Keratinocyte (primary cell): Measurements from ENCODE around the gene MTMR2. TPM values are rescaled to one million over a fixed set of nuclear protein-coding genes. Genes with fewer than 3 reads are reported as not detected.

ENCODE experiments used
- DNase-seq: peaks from one replicate; pipeline ENCODE4 v3.0.0-alpha.2; 2011; ENCODE audit warnings: low read depth, missing footprints, low spot score
- FAIRE-seq: peaks from 2 replicates; lab custom pipeline; 2011; peaks lifted over from hg19 to GRCh38; lab: Jason Lieb, UNC
- H2AFZ ChIP-seq: 2 replicates; pipeline ENCODE4 v1.6.0; 2012; ENCODE audit warnings: low read length, control low read depth, inconsistent platforms; ENCODE audit not compliant: control insufficient read depth
- H3K27ac ChIP-seq: 2 replicates; pipeline ENCODE4 v1.5.1; 2011; ENCODE audit warnings: low read length; ENCODE audit not compliant: control insufficient read depth, insufficient read depth
- H3K27me3 ChIP-seq: 3 replicates; pipeline ENCODE4 v1.6.0; 2011; ENCODE audit warnings: low read length; ENCODE audit not compliant: control insufficient read depth, insufficient read depth; ENCODE audit errors: extremely low read depth
- H3K36me3 ChIP-seq, 2 experiments: 2 replicates in 1 of 2; 3 replicates in 1 of 2; pipeline ENCODE4 v1.5.1; 2011; ENCODE audit warnings: low read length in 2 of 2, mild to moderate bottlenecking in 1 of 2; ENCODE audit not compliant: control insufficient read depth in 2 of 2, insufficient read depth in 2 of 2; ENCODE audit errors: extremely low read depth in 1 of 2
- H3K4me1 ChIP-seq: 3 replicates; pipeline ENCODE4 v1.5.1; 2011; ENCODE audit warnings: low read length; ENCODE audit not compliant: control insufficient read depth, insufficient read depth; ENCODE audit errors: extremely low read depth
- H3K4me2 ChIP-seq: 3 replicates; pipeline ENCODE4 v1.6.0; 2011; ENCODE audit warnings: low read depth, low read length; ENCODE audit not compliant: control insufficient read depth, insufficient read depth; ENCODE audit errors: extremely low read depth
- H3K4me3 ChIP-seq, 3 experiments: fragments of 200-600 bp in 1 of 3; sonication (generic) in 1 of 3; 2 replicates in 2 of 3; 3 replicates in 1 of 3; pipeline ENCODE4 v1.5.1; 2011 to 2016; ENCODE audit warnings: low read length in 3 of 3, mild to moderate bottlenecking in 3 of 3, control low read depth in 2 of 3, inconsistent platforms in 1 of 3, low read depth in 1 of 3, mixed read lengths in 1 of 3, mixed run types in 1 of 3, moderate library complexity in 1 of 3; ENCODE audit not compliant: control insufficient read depth in 2 of 3, insufficient read depth in 2 of 3; ENCODE audit errors: extremely low read depth in 1 of 3
- H3K79me2 ChIP-seq: 2 replicates; pipeline ENCODE4 v1.6.0; 2012; ENCODE audit warnings: low read length; ENCODE audit not compliant: control insufficient read depth, insufficient read depth
- H3K9ac ChIP-seq: 3 replicates; pipeline ENCODE4 v1.6.0; 2011; ENCODE audit warnings: low read length; ENCODE audit not compliant: control insufficient read depth, insufficient read depth; ENCODE audit errors: extremely low read depth
- H3K9me1 ChIP-seq: 3 replicates; pipeline ENCODE4 v1.6.0; 2011; ENCODE audit warnings: low read length; ENCODE audit not compliant: control insufficient read depth, insufficient read depth; ENCODE audit errors: extremely low read depth
- H3K9me3 ChIP-seq: 2 replicates; pipeline ENCODE4 v1.5.1; 2012; ENCODE audit warnings: low read depth, low read length; ENCODE audit not compliant: control insufficient read depth
- H4K20me1 ChIP-seq: 3 replicates; pipeline ENCODE4 v1.6.0; 2011; ENCODE audit warnings: low read length; ENCODE audit not compliant: control insufficient read depth, insufficient read depth; ENCODE audit errors: extremely low read depth
- EZH2 ChIP-seq: IDR thresholded peaks from one replicate; pipeline ENCODE4 v1.6.1; 2012; ENCODE audit warnings: inconsistent platforms, mild to moderate bottlenecking, low read length, moderate library complexity
- dilution Hi-C: fragments of 300-500 bp; cut with MboI; formaldehyde crosslinking; loops from one replicate; pipeline ENCODE4 v1.7.0; 2020; ENCODE audit warnings: low sequenced_read_pairs; ENCODE audit not compliant: extremely low pct_ligation_motif_present
- polyA plus RNA-seq, 5 experiments: library from polyadenylated mRNA; depleted of rRNA in 3 of 5; stranded (reverse) in 3 of 5; stranded (forward) in 1 of 5; unstranded in 1 of 5; fragments of >200 nt; gene quantifications; 1 replicate in 1 of 5; 2 replicates in 3 of 5; 3 replicates in 1 of 5; pipeline versions ENCODE4 v1.2.1 to v1.2.3, GENCODE V29; 2011 to 2012; ENCODE audit warnings: missing spikeins in 2 of 5, low read depth in 1 of 5, low replicate concordance in 1 of 5
- TF ChIP-seq, protein P1 (sequence below), 3 experiments: IDR thresholded peaks in 1 of 3; conservative IDR thresholded peaks in 1 of 3; optimal IDR thresholded peaks in 1 of 3; 2 replicates in 2 of 3; 3 replicates in 1 of 3; pipeline versions ENCODE3 to v1.5.1; 2011; ENCODE audit warnings: low read length in 3 of 3, mild to moderate bottlenecking in 3 of 3, moderate library complexity in 2 of 3, control low read depth in 1 of 3, inconsistent platforms in 1 of 3; ENCODE audit not compliant: insufficient read depth in 2 of 3; ENCODE audit errors: extremely low read depth in 1 of 3

Gene MTMR2
- polyA plus RNA-seq, 1 donor (not counting 4 experiments of a cell fraction or from before 2014, with no cell fraction given) = 27.0 TPM

DNA sequence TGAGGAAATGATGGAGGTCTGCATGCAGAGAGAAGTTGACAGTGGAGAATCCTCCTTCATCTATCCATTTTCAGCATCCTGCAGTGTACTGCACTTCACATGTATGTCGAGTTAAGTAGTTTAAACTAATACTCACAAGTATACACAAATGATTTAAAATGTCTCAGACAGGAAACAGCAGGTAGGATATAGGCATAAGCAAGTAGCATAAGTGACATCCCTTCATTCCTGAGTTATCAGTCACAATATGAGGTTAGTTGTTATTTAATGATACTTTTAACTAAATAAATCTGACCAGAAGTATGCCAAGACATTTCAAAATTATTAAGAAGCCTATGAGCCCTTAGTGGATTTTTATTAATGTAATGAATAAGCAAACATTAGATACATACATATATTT is 37.4 kb downstream of the MTMR2 start:
- FAIRE-seq = no peak
- peak; percentile 2 for DNase-seq
- no peaks in the 10 kb centered on the region for H3K79me2 ChIP-seq

GRCh38 chr11:95884802-95885201 is 39.1 kb downstream of the MTMR2 start:
- Histone ChIP-seq H3K9ac (no peak overlapping the region), H3K27me3 (no peaks in the 10 kb centered on the region), H2AFZ (no peak overlapping the region), H3K4me3 (no peak overlapping the region), H3K9me3 (no peaks in the 10 kb centered on the region), H3K9me1 (no peaks in the 10 kb centered on the region), H3K79me2 (no peaks in the 10 kb centered on the region), H4K20me1 (no peaks in the 10 kb centered on the region), H3K36me3 (no peaks in the 10 kb centered on the region), H3K27ac (peak overlapping the region; percentile 36), H3K4me2 (no peak overlapping the region), H3K4me1 (peaks cover 12% of the 10 kb centered on the region)
- TF ChIP-seq, protein P1, sequence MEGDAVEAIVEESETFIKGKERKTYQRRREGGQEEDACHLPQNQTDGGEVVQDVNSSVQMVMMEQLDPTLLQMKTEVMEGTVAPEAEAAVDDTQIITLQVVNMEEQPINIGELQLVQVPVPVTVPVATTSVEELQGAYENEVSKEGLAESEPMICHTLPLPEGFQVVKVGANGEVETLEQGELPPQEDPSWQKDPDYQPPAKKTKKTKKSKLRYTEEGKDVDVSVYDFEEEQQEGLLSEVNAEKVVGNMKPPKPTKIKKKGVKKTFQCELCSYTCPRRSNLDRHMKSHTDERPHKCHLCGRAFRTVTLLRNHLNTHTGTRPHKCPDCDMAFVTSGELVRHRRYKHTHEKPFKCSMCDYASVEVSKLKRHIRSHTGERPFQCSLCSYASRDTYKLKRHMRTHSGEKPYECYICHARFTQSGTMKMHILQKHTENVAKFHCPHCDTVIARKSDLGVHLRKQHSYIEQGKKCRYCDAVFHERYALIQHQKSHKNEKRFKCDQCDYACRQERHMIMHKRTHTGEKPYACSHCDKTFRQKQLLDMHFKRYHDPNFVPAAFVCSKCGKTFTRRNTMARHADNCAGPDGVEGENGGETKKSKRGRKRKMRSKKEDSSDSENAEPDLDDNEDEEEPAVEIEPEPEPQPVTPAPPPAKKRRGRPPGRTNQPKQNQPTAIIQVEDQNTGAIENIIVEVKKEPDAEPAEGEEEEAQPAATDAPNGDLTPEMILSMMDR (optimal IDR thresholded peaks at IDR 0.05 in 1 of 3, IDR thresholded peaks at IDR 0.05 in 1 of 3, conservative IDR thresholded peaks at IDR 0.05 in 1 of 3; ENCODE audit: extremely low read depth in 1 of 3, insufficient read depth in 2 of 3, low read length in 3 of 3) = no peak
- TF ChIP-seq EZH2 = no peak
- dilution Hi-C loops = no loop called here
- FAIRE-seq (no peak), DNase-seq (no peak)

More for the DNA sequence above, 37.4 kb downstream of the MTMR2 start:
- Histone ChIP-seq H3K9ac (no peak overlapping the region), H3K36me3 (no peaks in the 10 kb centered on the region), H3K9me3 (no peaks in the 10 kb centered on the region), H3K27ac (no peak overlapping the region), H3K4me3 (no peak overlapping the region), H3K9me1 (no peaks in the 10 kb centered on the region), H3K4me2 (no peak overlapping the region), H3K4me1 (peaks cover 12% of the 10 kb centered on the region), H3K27me3 (no peaks in the 10 kb centered on the region), H4K20me1 (no peaks in the 10 kb centered on the region), H2AFZ (no peak overlapping the region)
- dilution Hi-C loops = no loop called here
- no peak for TF ChIP-seq EZH2
- TF ChIP-seq, protein P1 (optimal IDR thresholded peaks at IDR 0.05 in 1 of 3, IDR thresholded peaks at IDR 0.05 in 1 of 3, conservative IDR thresholded peaks at IDR 0.05 in 1 of 3; ENCODE audit: extremely low read depth in 1 of 3, insufficient read depth in 2 of 3, low read length in 3 of 3) = no peak
